Lower leg skin (tissue), 4 donors: Measurements from ENCODE around the gene CPZ. TPM values are rescaled to one million over a fixed set of nuclear protein-coding genes. Genes with fewer than 3 reads are reported as not detected.

ENCODE experiments used
- DNase-seq, 2 donors: peaks; one replicate each; pipeline ENCODE4 v3.0.0-alpha.2; 2019; ENCODE audit warnings: low spot score in 2 of 2
- H3K4me3 ChIP-seq: fragments of 200-600 bp; sonication (generic); 2 replicates; pipeline ENCODE4 v1.5.1; 2017; ENCODE audit warnings: mild to moderate bottlenecking, low read depth; ENCODE audit not compliant: poor library complexity, severe bottlenecking
- POLR2A ChIP-seq, 2 donors: fragments of 450-650 bp; IDR thresholded peaks; one replicate each; pipeline ENCODE4 v1.6.1; 2016 to 2017; ENCODE audit warnings: antibody characterized with exemption in 2 of 2, mild to moderate bottlenecking in 1 of 2, moderate library complexity in 1 of 2
- WGBS, 2 donors: methylation state at CpG; one replicate each; pipeline ENCODE4 v1.1.5; 2018; 5-methylcytosine and 5-hydroxymethylcytosine counted together
- intact Hi-C: fragments of 100-400 bp; cut with DNase I; formaldehyde crosslinking; loops from one replicate; pipeline ENCODE4 v1.15.0; 2023; ENCODE audit warnings: low total_unique reads
- total RNA-seq, 4 donors: library from RNA; depleted of rRNA; stranded (reverse); fragments of >200 nt; gene quantifications; one replicate each; pipeline ENCODE4 v1.1.0, GENCODE V29; 2016
- TF ChIP-seq, protein P1 (sequence below), 3 donors: fragments of 450-650 bp; IDR thresholded peaks; one replicate each; pipeline ENCODE4 v1.5.1; 2016; ENCODE audit warnings: antibody characterized with exemption in 3 of 3, mild to moderate bottlenecking in 3 of 3, moderate library complexity in 2 of 3

CPZ gene
- total RNA-seq, 4 donors from 2014 or later: 0.91 to 10.2 TPM; not detected in 2

DNA sequence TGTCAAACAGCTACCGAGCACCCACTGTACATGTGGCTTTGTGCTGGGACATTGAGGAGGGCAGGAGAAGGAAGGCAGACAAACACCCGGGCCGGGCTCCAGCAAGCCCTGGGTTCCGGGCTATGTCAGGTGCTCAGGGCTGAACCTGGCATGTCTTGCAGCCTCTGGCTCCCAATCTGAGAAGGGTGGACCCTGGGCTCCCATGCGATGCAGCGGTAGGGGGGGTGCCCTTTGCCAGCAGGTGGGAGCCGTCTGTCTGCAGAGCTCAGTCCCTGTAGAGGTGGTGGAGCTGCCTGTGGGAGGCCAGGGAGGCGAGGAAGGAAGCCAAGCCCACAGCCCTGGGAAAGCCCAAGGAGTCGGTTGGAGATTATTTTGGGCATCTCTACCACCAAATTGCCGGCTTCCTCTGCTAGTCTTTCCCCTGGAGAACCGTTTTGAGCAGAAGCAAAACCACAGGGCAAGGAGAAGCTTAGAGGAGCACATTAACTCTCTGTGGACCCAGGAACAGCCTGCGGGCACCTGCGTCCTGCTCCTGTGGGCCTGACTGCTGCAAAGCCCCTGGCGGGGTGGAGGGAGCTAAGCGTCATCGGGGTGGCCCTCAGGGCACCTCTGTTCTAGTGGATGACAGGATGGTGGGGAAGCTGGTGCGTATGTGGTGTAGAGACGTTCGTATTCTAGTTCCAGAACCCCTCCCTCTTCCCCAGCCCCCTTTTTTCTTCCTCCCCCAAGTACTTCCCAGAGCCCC is 10.3 kb downstream of the CPZ start:
- WGBS, 2 donors: 58 to 66% methylated on average over 19 of the region's 19 CpGs
- H3K4me3 ChIP-seq: no peak overlapping the region
- no peak for DNase-seq
- TF ChIP-seq, protein P1, sequence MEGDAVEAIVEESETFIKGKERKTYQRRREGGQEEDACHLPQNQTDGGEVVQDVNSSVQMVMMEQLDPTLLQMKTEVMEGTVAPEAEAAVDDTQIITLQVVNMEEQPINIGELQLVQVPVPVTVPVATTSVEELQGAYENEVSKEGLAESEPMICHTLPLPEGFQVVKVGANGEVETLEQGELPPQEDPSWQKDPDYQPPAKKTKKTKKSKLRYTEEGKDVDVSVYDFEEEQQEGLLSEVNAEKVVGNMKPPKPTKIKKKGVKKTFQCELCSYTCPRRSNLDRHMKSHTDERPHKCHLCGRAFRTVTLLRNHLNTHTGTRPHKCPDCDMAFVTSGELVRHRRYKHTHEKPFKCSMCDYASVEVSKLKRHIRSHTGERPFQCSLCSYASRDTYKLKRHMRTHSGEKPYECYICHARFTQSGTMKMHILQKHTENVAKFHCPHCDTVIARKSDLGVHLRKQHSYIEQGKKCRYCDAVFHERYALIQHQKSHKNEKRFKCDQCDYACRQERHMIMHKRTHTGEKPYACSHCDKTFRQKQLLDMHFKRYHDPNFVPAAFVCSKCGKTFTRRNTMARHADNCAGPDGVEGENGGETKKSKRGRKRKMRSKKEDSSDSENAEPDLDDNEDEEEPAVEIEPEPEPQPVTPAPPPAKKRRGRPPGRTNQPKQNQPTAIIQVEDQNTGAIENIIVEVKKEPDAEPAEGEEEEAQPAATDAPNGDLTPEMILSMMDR (IDR thresholded peaks at IDR 0.05): no peak
- TF ChIP-seq POLR2A (IDR thresholded peaks at IDR 0.05): no peak
- intact Hi-C loops: no loop called here

DNA sequence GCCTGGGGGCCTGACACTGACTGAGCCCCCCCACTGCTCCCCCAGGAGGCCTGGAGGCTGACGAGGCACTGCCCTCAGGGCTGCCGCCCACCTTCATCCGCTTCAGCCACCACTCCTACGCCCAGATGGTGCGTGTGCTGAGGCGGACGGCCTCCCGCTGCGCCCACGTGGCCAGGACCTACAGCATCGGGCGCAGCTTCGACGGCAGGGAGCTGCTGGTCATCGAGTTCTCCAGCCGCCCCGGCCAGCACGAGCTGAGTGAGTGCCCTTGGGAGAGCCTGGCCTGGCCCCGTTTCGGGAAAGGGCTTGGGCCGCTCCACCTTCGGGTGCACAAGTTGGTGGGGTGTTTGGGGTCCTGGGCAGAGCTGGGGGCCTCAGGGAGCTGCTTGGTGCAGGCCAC is 11.4 kb downstream of the CPZ start:
- 83 to 84% methylated on average over 5 to 20 of the region's 22 CpGs for WGBS, 2 donors

DNA sequence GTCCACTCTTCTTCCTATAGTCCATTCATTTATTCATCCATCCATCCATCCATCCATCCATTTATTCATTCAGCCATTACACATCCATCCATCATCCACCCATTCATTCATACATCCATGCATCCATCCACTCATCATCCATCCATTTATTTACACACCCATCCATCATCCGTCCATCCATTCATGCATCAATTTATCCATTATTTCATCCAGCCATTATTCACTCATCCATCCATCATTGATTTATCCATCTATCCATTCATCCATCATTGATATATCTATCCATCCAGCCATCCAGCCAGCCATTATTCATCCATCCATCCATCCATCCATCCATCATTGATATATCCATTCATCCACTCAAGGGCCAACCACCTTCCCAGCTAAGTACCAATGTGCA is 12.7 kb downstream of the CPZ start:
- DNase-seq: no peak
- TF ChIP-seq, protein P1 (IDR thresholded peaks at IDR 0.05): no peak
- no peak for TF ChIP-seq POLR2A (IDR thresholded peaks at IDR 0.05)
- no peak overlapping the region for H3K4me3 ChIP-seq
- 90 to 95% methylated on average over 1 of the region's 1 CpG for WGBS, 2 donors
- intact Hi-C loops: no loop called here

More for the DNA sequence above, 11.4 kb downstream of the CPZ start:
- intact Hi-C loops: no loop called here
- no peak for DNase-seq
- TF ChIP-seq POLR2A (IDR thresholded peaks at IDR 0.05): no peak
- TF ChIP-seq, protein P1 (IDR thresholded peaks at IDR 0.05): no peak
- no peak overlapping the region for H3K4me3 ChIP-seq

DNA sequence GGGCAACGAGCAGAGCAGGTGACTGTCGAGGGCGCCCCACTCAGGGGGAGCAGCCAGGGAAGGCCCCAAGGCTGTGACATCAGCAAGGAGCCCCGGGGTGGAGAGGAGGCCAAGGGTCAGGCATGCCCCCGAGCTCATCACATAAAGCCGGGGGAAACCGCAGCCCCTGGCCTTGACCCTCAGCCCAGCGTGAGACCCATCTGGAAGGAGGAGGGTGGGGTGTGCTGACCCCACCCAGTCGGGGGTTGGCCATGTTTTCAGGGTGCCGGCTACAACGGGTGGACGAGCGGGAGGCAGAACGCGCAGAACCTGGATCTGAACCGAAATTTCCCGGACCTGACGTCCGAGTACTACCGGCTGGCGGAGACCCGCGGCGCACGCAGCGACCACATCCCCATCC is 13.9 kb downstream of the CPZ start:
- DNase-seq: no peak
- TF ChIP-seq, protein P1 (IDR thresholded peaks at IDR 0.05): no peak
- TF ChIP-seq POLR2A (IDR thresholded peaks at IDR 0.05): no peak
- H3K4me3 ChIP-seq: no peak overlapping the region
- 80% methylated on average over 25 to 26 of the region's 26 CpGs for WGBS, 2 donors
- intact Hi-C loops: no loop called here

DNA sequence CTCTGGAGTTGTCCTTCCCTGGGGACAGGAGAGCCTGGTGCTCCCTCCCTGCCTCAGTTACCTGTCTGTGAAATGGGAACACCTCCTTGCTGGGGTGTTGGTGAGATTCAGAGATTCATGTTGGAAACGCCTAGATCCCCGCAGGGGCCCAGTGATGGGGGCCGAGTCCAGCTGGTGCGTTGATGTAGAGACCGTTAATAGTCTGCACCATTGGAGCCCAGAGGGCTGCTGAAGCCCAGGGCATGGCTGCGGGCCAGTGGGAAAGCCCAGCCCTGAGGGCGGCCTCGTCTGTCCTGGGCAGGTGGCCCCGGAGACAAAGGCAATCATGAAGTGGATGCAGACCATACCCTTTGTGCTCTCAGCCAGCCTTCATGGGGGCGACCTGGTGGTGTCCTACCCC is 14.4 kb downstream of the CPZ start:
- no peak overlapping the region for H3K4me3 ChIP-seq
- intact Hi-C loops: no loop called here
- TF ChIP-seq, protein P1 (IDR thresholded peaks at IDR 0.05): no peak
- TF ChIP-seq POLR2A (IDR thresholded peaks at IDR 0.05): no peak
- WGBS, 2 donors: 56 to 65% methylated on average over 8 to 9 of the region's 10 CpGs
- no peak for DNase-seq
